Activated CD8-positive, alpha-beta T cell treated with anti-CD3 and anti-CD28 coated beads, Interleukin-2, amount 10 ng/mL, durations not matched to agents 7 days and 5 days (primary cell): ENCODE results near the gene BCL2L15. TPM values are rescaled to one million over a fixed set of nuclear protein-coding genes. Genes with fewer than 3 reads are reported as not detected.

ENCODE experiments used
- ATAC-seq: fragments of 150-1000 bp; cut with Tn5 transposase; one replicate; pipeline ENCODE4 v1.10.0; 2021; ENCODE audit warnings: moderate library complexity
- CTCF ChIA-PET: fragments of 350-600 bp; sonication (Branson Sonifier 250); formaldehyde crosslinking; loops from one replicate; lab custom pipeline; 2021; ENCODE audit warnings: antibody characterized with exemption; lab: Charles Lee
- POLR2A ChIA-PET: fragments of 350-600 bp; sonication (Branson Sonifier 250); formaldehyde crosslinking; loops from one replicate; lab custom pipeline; 2021; ENCODE audit warnings: antibody characterized with exemption; lab: Charles Lee
- DNase-seq: peaks from one replicate; pipeline ENCODE4 v3.0.0-alpha.2; 2020
- H3K27ac Mint-ChIP-seq: one replicate; pipeline ENCODE4 v1.8.0; 2021; ENCODE audit warnings: mild to moderate bottlenecking, mixed read lengths
- H3K27me3 Mint-ChIP-seq: one replicate; pipeline ENCODE4 v1.8.0; 2021; ENCODE audit warnings: low read depth, mixed read lengths
- H3K36me3 Mint-ChIP-seq: one replicate; pipeline ENCODE4 v1.8.0; 2021; ENCODE audit warnings: low read depth, mixed read lengths
- H3K4me1 Mint-ChIP-seq: one replicate; pipeline ENCODE4 v1.8.0; 2021; ENCODE audit warnings: low read depth, mixed read lengths
- H3K4me3 Mint-ChIP-seq: one replicate; pipeline ENCODE4 v1.8.0; 2021; ENCODE audit warnings: mild to moderate bottlenecking, mixed read lengths
- H3K9me3 Mint-ChIP-seq: one replicate; pipeline ENCODE4 v1.8.0; 2022; ENCODE audit warnings: mixed read lengths; ENCODE audit not compliant: insufficient read depth
- total RNA-seq, 2 experiments: library from RNA; stranded (reverse); gene quantifications; one replicate each; pipeline ENCODE4 v1.2.3, GENCODE V29; 2021

The BCL2L15 gene
- 1 to 10 TPM; 1.0 to 1.1 TPM for total RNA-seq

GRCh38 chr1:113887402-113888175 is at the start of gene BCL2L15:
Gene BCL2L15 (minus strand): TSS chr1:113887581. CDS start chr1:113887375, 206 bp downstream.
- Mint-ChIP-seq H3K9me3 (no peaks in the 10 kb centered on the region), H3K4me3 (no peak within 1 kb of the TSS), H3K27me3 (no peaks in the 10 kb centered on the region), H3K36me3 (peaks cover 18% of the 10 kb centered on the region), H3K4me1 (peaks cover 17% of the 10 kb centered on the region), H3K27ac (peak within 1 kb of the TSS; percentile 27)
- CTCF ChIA-PET: interaction anchor here (1.4 to 2.2 kb wide), 4 partner anchors 12 to 19 kb away, joined by 4 to 8 read pairs (median 6); no protein-coding TSS in a partner anchor
- no peak for ATAC-seq
- no peak for DNase-seq
- POLR2A ChIA-PET: no interaction called here

- peak overlapping the region; percentile 40 for H3K27ac Mint-ChIP-seq
- ChIA-PET CTCF (interaction anchor here (2.8 kb wide), 1 partner anchor 10 kb away, joined by 20 read pairs; no protein-coding TSS in a partner anchor), POLR2A (no interaction called here)
- ATAC-seq (no peak), DNase-seq (no peak)
- no peaks in the 10 kb centered on the region for H3K9me3 Mint-ChIP-seq
- peaks cover 59% of the 10 kb centered on the region for H3K36me3 Mint-ChIP-seq
- H3K27me3 Mint-ChIP-seq: no peaks in the 10 kb centered on the region
- peaks cover 88% of the 10 kb centered on the region for H3K4me1 Mint-ChIP-seq
- H3K4me3 Mint-ChIP-seq: no peak overlapping the region
These were observed 49.8 kb upstream of the BCL2L15 start for GRCh38 chr1:113937146-113937545.

DNA sequence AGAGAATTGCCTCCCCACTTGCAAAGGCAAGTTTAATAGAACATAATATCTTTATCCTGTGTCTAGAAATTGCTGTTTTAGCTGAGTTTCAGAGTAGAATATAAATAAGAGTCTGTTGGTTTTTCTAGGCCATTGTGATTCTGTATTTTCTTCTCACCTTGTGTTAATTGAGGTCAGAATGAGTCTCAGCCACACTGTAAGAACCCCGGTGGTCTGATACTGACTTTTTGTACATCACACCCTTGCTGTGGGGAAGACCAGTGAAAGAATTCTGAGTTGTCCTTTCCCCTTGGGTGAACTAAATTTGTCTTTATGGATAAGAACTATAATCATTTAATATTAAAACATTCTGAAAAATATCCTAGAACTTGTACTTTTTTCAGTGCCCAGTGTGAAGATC is 48.6 kb upstream of the BCL2L15 start:
- no peaks in the 10 kb centered on the region for H3K27me3 Mint-ChIP-seq
- no peak for ATAC-seq
- no peak for DNase-seq
- ChIA-PET CTCF (interaction anchor here (2.8 kb wide), 1 partner anchor 12 kb away, joined by 20 read pairs; no protein-coding TSS in a partner anchor), POLR2A (no interaction called here)
- H3K9me3 Mint-ChIP-seq: no peaks in the 10 kb centered on the region
- H3K36me3 Mint-ChIP-seq: peaks cover 51% of the 10 kb centered on the region
- peaks cover 92% of the 10 kb centered on the region for H3K4me1 Mint-ChIP-seq
- peak overlapping the region; percentile 15 for H3K27ac Mint-ChIP-seq
- no peak overlapping the region for H3K4me3 Mint-ChIP-seq

GRCh38 chr1:113935176-113935575 is 47.8 kb upstream of the BCL2L15 start:
- Mint-ChIP-seq H3K9me3 (no peaks in the 10 kb centered on the region), H3K27me3 (no peaks in the 10 kb centered on the region), H3K36me3 (peaks cover 44% of the 10 kb centered on the region), H3K27ac (no peak overlapping the region), H3K4me3 (no peak overlapping the region), H3K4me1 (peaks cover 88% of the 10 kb centered on the region)
- no peak for ATAC-seq
- DNase-seq: no peak
- ChIA-PET CTCF (interaction anchor here (2.8 to 7.4 kb wide), 2 partner anchors 12 to 15 kb away, joined by 20 to 121 read pairs; no protein-coding TSS in a partner anchor), POLR2A (no interaction called here)

DNA sequence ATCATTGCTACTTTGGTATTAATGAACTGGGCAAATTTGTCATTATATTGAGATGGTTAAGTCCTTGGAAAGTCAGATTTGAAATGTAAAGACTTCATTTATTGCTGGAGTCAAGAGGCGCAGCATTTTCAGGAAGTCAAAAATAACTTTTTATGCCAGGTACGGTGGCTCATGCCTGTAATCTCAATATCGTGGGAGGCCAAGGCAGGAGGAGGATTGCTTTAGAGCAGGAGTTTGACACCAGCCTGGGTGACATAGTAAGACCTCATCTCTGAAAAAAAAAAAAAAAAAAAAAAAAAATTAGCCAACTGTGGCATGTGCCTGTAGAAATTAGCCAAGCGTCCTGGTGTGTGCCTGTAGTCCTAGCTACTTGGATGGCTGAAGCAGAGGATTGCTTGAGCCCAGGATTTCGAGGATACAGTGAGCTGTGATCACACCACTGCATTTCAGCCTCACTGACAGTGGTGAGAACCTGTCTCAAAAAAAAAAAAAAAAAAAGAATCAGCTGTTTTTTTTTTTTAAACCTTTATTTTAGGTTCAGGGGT is 47.2 kb upstream of the BCL2L15 start:
- H3K4me3 Mint-ChIP-seq: no peak overlapping the region
- H3K9me3 Mint-ChIP-seq: no peaks in the 10 kb centered on the region
- no peak for ATAC-seq
- DNase-seq: no peak
- no peaks in the 10 kb centered on the region for H3K27me3 Mint-ChIP-seq
- peaks cover 82% of the 10 kb centered on the region for H3K4me1 Mint-ChIP-seq
- peaks cover 43% of the 10 kb centered on the region for H3K36me3 Mint-ChIP-seq
- H3K27ac Mint-ChIP-seq: no peak overlapping the region
- ChIA-PET POLR2A (interaction anchor here (0.5 kb wide), 1 partner anchor 72 kb away, joined by 3 read pairs; no protein-coding TSS in a partner anchor), CTCF (interaction anchor here (0.8 to 7.4 kb wide), 3 partner anchors 15 to 43 kb away, joined by 3 to 121 read pairs (median 6); no protein-coding TSS in a partner anchor)

DNA sequence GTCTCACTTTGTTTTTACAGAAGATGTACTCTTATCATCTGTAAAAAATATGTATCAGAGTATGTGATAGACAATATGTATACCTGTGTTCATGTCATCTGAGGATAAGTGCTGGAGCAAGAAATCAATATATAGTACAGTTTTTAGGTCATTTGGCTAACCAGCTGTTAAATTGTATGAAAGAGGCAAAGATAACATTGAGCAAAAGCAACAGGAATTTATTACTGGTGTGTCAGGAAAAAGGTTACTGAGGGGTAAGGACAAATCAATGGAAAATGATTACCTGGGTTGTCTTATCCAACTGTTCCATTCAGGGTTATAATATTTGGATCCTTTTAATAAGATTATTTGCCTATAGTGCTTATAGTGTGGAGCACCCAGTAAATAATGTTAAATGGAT is 46.6 kb upstream of the BCL2L15 start:
- Mint-ChIP-seq H3K27me3 (no peaks in the 10 kb centered on the region), H3K4me3 (peak overlapping the region; percentile 91)

GRCh38 chr1:113931451-113931851 is 44.1 kb upstream of the BCL2L15 start:
- H3K9me3 Mint-ChIP-seq: no peaks in the 10 kb centered on the region
- H3K27ac Mint-ChIP-seq: peak overlapping the region; percentile 94
- POLR2A ChIA-PET: interaction anchor here (0.8 to 5.5 kb wide), 10 partner anchors 9 to 172 kb away, joined by 3 to 110 read pairs (median 10); partner anchors contain the start of genes AP4B1, DCLRE1B, PHTF1 and RSBN1
- ATAC-seq (no peak), DNase-seq (no peak)
- peaks cover 64% of the 10 kb centered on the region for H3K4me1 Mint-ChIP-seq
- CTCF ChIA-PET: interaction anchor here (0.7 to 7.4 kb wide), 14 partner anchors 9 to 172 kb away, joined by 3 to 121 read pairs (median 4); partner anchors contain the start of genes AP4B1 and DCLRE1B
- H3K36me3 Mint-ChIP-seq: peaks cover 28% of the 10 kb centered on the region
- H3K4me3 Mint-ChIP-seq: peak overlapping the region; percentile 91
- H3K27me3 Mint-ChIP-seq: no peaks in the 10 kb centered on the region

More for the DNA sequence above, 46.6 kb upstream of the BCL2L15 start:
- H3K27ac Mint-ChIP-seq: peak overlapping the region; percentile 94
- peaks cover 38% of the 10 kb centered on the region for H3K36me3 Mint-ChIP-seq
- DNase-seq (no peak), ATAC-seq (no peak)
- CTCF ChIA-PET: interaction anchor here (0.6 to 7.4 kb wide), 4 partner anchors 16 to 118 kb away, joined by 3 to 121 read pairs (median 4); no protein-coding TSS in a partner anchor
- H3K9me3 Mint-ChIP-seq: no peaks in the 10 kb centered on the region
- H3K4me1 Mint-ChIP-seq: peaks cover 77% of the 10 kb centered on the region
- POLR2A ChIA-PET: interaction anchor here (0.7 to 1.3 kb wide), 3 partner anchors 12 to 122 kb away, joined by 3 to 6 read pairs (median 3); partner anchors contain the start of gene RSBN1

GRCh38 chr1:113930499-113931161 is 43.2 kb upstream of the BCL2L15 start:
- Mint-ChIP-seq H3K27me3 (no peaks in the 10 kb centered on the region), H3K4me3 (peak overlapping the region; percentile 91), H3K4me1 (peaks cover 56% of the 10 kb centered on the region), H3K27ac (peak overlapping the region; percentile 94), H3K9me3 (no peaks in the 10 kb centered on the region), H3K36me3 (peaks cover 25% of the 10 kb centered on the region)
- peak; percentile 81 for DNase-seq
- CTCF ChIA-PET: interaction anchor here (0.7 to 7.4 kb wide), 15 partner anchors 10 to 171 kb away, joined by 3 to 121 read pairs (median 5); partner anchors contain the start of genes AP4B1, DCLRE1B and RSBN1
- POLR2A ChIA-PET: interaction anchor here (0.6 to 5.5 kb wide), 21 partner anchors 10 to 827 kb away, joined by 3 to 110 read pairs (median 8); partner anchors contain the start of genes AP4B1, CSDE1, DCLRE1B and PHTF1
- peak; percentile 50 for ATAC-seq

DNA sequence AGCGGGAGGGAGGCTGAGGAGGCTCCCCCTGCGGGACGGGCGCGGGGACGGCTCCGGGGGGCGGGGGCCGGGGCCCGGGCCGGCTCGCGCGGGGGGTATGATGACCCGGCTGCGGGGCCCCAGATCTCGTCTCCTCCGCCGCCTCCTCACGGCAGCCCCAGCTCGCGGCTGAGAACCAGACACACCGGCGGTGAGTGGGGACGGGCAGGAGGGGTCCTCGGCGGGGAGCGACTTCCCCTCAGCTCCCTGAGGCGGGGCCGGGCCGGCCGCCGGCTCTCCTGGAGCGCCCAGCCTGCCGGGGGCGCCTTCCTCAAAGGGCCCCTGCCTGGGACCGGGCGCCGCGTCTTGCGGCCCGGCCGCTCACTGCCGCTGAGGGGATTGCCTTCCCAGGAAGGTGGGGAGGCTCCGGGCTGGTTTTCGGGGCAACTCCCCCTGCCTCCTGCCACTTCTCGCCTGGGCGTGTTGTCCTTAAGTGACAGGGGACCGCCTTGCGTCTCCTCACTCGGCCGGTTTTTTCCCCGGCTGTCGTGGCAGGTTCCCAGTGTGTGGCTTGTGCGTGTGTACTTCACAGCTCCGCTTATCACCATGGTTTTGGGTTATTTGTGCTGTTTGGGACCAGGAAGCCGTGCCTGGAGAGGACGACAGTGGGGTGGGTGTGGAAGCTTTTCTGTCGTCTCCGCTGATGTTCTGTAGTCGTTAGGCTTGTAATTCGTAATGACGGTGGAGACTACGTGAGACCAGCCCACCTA is 42.5 kb upstream of the BCL2L15 start:
- peak; percentile 37 for ATAC-seq
- Mint-ChIP-seq H3K27me3 (no peaks in the 10 kb centered on the region), H3K36me3 (peaks cover 18% of the 10 kb centered on the region), H3K27ac (peak overlapping the region; percentile 94), H3K9me3 (no peaks in the 10 kb centered on the region), H3K4me3 (peak overlapping the region; percentile 95), H3K4me1 (peaks cover 49% of the 10 kb centered on the region)
- peak; percentile 67 for DNase-seq
- CTCF ChIA-PET: interaction anchor here (1.2 to 7.4 kb wide), 19 partner anchors 10 to 118 kb away, joined by 3 to 121 read pairs (median 6); partner anchors contain the start of genes AP4B1, DCLRE1B and RSBN1
- POLR2A ChIA-PET: interaction anchor here (0.6 to 5.5 kb wide), 27 partner anchors 10 to 1311 kb away, joined by 3 to 110 read pairs (median 6); partner anchors contain the start of genes AP4B1, CSDE1, DCLRE1B and PHTF1
